Thymus (tissue), 11 donors: ENCODE measurements around the gene CARD11. TPM values are rescaled to one million over a fixed set of nuclear protein-coding genes. Genes with fewer than 3 reads are reported as not detected.

Source experiments
- DNase-seq, 9 donors: peaks; one replicate each; pipeline ENCODE4 v3.0.0-alpha.2; 2013; ENCODE audit warnings: low spot score in 9 of 9, low read depth in 6 of 9, missing footprints in 1 of 9
- H3K27ac ChIP-seq, 2 donors: one replicate each; pipeline ENCODE4 v1.5.1; 2013; ENCODE audit warnings: control low read depth in 1 of 2, low read depth in 1 of 2, low read length in 1 of 2, mild to moderate bottlenecking in 1 of 2, moderate library complexity in 1 of 2
- H3K27me3 ChIP-seq, 2 donors: one replicate each; pipeline ENCODE4 v1.5.1; 2013; ENCODE audit warnings: low read length in 1 of 2; ENCODE audit not compliant: control insufficient read depth in 2 of 2, insufficient read depth in 1 of 2
- H3K36me3 ChIP-seq, 2 donors: one replicate each; pipeline ENCODE4 v1.5.1; 2013; ENCODE audit warnings: low read length in 1 of 2, mild to moderate bottlenecking in 1 of 2, moderate library complexity in 1 of 2; ENCODE audit not compliant: control insufficient read depth in 2 of 2, insufficient read depth in 2 of 2
- H3K4me1 ChIP-seq, 2 donors: one replicate each; pipeline ENCODE4 v1.5.1; 2013; ENCODE audit warnings: low read length in 2 of 2; ENCODE audit not compliant: control insufficient read depth in 2 of 2, insufficient read depth in 2 of 2
- H3K4me3 ChIP-seq, 2 donors: one replicate each; pipeline ENCODE4 v1.5.1; 2013; ENCODE audit warnings: low read length in 2 of 2, control low read depth in 1 of 2, mild to moderate bottlenecking in 1 of 2
- H3K9me3 ChIP-seq, 2 donors: one replicate each; pipeline ENCODE4 v1.5.1; 2013; ENCODE audit warnings: low read length in 1 of 2, mild to moderate bottlenecking in 1 of 2; ENCODE audit not compliant: control insufficient read depth in 2 of 2, insufficient read depth in 1 of 2
- WGBS: extraction: QIAGEN DNeasy Blood & Tissue Kit; methylation state at CpG from one replicate; pipeline ENCODE4 v1.1.7; 2013; 5-methylcytosine and 5-hydroxymethylcytosine counted together
- polyA plus RNA-seq: library from polyadenylated mRNA; stranded (reverse); fragments of 200-250 nt; gene quantifications from one replicate; pipeline ENCODE4 v1.2.3, GENCODE V29; 2013
- total RNA-seq: library from RNA; stranded (reverse); fragments of 120-200 nt; gene quantifications from one replicate; pipeline ENCODE4 v1.2.4, GENCODE V29; 2013
- donor health status: healthy.

CARD11 gene
- total and polyA plus RNA-seq, 2 donors: 7.2 to 19.4 TPM

DNA sequence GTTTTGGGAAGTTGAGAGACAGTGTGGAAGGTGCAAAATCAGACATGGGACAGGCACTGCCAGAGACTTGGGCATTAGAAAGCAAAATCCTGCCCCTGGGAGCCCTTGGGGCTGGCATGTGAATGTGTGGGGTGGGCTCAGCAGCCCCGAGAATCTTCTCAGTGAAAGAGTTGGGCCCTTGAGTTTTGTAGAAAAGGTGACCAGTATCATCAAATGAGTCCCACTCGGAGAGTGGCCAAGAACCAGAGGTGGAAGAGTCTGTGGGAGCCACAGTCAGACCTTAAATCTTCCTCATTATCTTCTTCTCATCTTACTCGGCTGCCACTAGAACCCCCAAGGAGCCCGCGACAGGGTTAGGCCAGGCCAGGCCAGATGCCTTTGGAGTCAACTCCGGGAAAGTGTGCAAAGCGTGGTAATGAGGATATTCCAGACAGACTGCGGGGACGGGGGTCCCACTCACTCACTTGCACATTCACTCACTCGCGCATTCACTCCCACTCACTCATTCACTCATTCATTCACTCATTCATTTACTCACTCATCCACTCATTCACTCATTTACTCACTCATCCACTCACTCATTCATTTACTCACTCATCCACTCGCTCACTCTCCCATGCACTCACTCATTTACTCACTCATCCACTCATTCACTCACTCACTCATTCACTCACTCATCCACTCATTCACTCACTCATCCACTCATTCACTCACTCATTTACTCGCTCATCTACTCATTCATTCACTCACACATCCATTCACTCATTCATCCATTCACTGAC, 74.9 kb downstream of the CARD11 start:
- Histone ChIP-seq H3K27me3 (no peaks in the 10 kb centered on the region), H3K4me3 (no peak overlapping the region), H3K9me3 (peaks cover 4 to 13% of the 10 kb centered on the region in 2 donors), H3K36me3 (peaks cover 3 to 7% of the 10 kb centered on the region in 2 donors), H3K27ac (no peak overlapping the region), H3K4me1 (peaks cover 2 to 9% of the 10 kb centered on the region in 2 donors)
- DNase-seq: no peak
- WGBS: over 99% methylated on average over 13 of the region's 13 CpGs

DNA sequence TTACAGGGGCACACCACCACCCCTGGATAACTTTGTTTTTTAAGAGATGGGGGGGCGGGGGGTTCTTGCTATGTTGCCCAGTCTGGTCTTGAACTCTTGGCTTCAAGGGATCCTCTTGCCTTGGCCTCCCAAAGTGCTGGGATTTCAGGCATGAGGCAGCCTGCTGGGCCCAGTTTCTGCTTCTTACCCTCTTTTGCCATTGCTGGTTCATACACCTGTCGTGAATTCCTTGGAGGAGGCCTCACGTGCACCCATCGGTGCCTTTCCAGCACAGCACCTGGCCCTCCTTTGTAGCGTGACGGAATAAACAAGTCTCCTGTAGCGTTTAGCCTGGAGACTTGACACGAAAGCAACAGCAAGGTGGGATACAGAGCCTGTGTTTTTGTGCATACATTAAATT, 75.5 kb downstream of the CARD11 start:
- H3K4me1 ChIP-seq: peaks cover 2 to 9% of the 10 kb centered on the region in 2 donors
- no peaks in the 10 kb centered on the region for H3K27me3 ChIP-seq
- no peak overlapping the region for H3K27ac ChIP-seq
- H3K36me3 ChIP-seq: peaks cover 2 to 3% of the 10 kb centered on the region in 2 donors
- WGBS: 96% methylated on average over 8 of the region's 8 CpGs
- peaks cover 4 to 13% of the 10 kb centered on the region in 2 donors for H3K9me3 ChIP-seq
- no peak for DNase-seq
- H3K4me3 ChIP-seq: no peak overlapping the region

DNA sequence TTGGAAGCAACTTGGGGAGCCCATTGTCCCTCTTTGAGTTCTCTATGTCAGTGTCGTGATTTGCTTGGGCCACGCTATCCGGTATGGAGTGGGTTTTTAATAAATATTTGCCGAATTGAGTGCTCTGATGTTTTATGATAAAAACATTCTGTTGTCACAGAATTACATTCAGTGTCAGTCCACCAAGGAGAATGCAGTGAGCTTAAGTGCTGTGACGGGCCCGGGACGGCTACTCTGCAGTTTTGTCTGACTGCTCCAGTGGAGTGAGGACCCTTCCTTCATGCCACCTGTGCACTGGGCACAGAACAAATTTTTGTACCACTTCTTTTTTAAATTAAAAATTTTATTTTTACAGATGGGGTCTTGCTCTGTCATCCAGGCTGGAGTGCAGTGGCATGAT, 76.0 kb downstream of the CARD11 start:
- H3K4me1 ChIP-seq: peaks cover 2 to 8% of the 10 kb centered on the region in 2 donors
- no peak overlapping the region for H3K27ac ChIP-seq
- H3K9me3 ChIP-seq: peaks cover 4 to 13% of the 10 kb centered on the region in 2 donors
- no peak overlapping the region for H3K4me3 ChIP-seq
- DNase-seq: no peak
- H3K36me3 ChIP-seq: no peaks in the 10 kb centered on the region
- H3K27me3 ChIP-seq: no peaks in the 10 kb centered on the region
- WGBS: 98% methylated on average over 7 of the region's 7 CpGs

DNA sequence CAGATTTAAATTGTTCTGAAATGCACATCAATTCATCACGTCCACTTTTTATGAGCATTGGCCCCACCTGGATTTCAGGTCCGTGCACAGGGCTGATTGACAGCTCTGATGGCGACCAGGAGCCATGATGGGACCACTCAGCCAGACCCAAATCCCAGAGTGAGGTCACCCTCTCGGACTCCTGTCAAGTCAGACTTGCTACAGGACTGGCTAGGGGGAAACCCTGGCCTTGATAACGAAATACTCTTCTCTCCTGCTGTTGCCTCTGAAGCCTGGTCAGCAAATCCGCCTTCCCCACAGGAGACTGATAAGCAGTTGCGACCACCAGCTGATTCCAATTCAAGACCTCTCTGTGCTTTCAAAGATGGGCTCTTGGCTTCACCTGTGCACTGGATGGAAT, 76.4 kb downstream of the CARD11 start:
- no peak for DNase-seq
- peaks cover 4 to 13% of the 10 kb centered on the region in 2 donors for H3K9me3 ChIP-seq

DNA sequence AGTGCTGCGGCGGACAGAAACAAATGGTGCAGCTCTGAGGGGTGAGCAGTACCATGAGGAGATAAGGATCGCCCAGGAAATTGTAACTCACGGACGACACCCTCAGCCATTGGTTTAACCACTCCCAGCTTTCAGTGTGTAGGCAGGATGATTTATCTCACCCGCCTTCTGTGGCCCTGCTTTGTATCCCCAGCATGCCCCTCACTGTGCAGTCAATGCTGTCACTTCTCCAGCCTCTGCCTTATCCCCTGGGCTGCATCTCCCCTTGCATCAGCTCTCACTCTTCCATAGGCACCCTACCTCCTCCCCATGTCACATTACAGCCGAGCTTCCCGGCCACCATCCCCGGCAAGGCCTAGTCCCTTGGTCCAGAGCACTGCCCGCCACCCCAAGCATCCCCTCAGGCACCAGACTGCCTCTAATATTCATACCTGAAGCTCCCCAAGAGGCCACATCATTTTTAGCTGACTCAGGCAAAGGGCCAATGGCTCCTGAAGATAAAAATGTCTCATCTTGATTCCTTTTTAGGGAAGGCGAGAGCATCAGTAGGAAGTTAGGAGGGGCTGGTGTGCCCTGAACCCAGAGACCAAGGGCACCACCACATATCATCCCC, 77.1 kb downstream of the CARD11 start:
- DNase-seq: no peak
- Histone ChIP-seq H3K4me3 (no peak overlapping the region), H3K36me3 (no peaks in the 10 kb centered on the region), H3K4me1 (peaks cover 0 to 3% of the 10 kb centered on the region in 2 donors), H3K27ac (no peak overlapping the region), H3K27me3 (no peaks in the 10 kb centered on the region), H3K9me3 (peaks cover 4 to 13% of the 10 kb centered on the region in 2 donors)
- 96% methylated on average over 11 of the region's 11 CpGs for WGBS

More for the DNA sequence above, 76.4 kb downstream of the CARD11 start:
- WGBS: 98% methylated on average over 7 of the region's 7 CpGs
- Histone ChIP-seq H3K36me3 (no peaks in the 10 kb centered on the region), H3K27me3 (no peaks in the 10 kb centered on the region), H3K27ac (no peak overlapping the region), H3K4me1 (peaks cover 2 to 5% of the 10 kb centered on the region in 2 donors), H3K4me3 (no peak overlapping the region)

DNA sequence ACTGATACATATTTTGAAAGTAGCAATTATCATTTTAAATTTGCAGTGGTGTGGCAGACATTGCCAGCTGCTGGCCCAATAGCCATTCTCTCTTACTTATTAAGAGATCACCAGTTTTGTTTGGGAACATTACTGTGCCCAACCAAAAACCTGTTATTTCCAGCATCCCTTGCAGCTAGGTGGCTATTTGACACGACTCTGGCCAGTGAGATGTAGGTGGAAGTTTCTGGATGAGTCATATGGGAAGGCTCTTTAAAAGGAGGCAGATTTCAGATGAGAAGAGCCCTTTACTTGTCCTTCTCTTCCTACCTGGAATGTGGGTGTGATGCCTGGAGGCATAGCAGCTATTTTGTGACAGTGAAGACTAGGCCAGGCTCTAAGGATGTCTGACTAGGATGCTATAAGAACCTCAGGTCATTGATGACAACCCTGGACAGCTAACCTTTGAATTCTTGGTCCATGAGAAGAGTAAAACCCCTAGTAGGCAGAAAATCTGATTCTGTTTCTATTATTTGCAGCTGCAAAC, 77.9 kb downstream of the CARD11 start:
- 96% methylated on average over 1 of the region's 1 CpG for WGBS
- Histone ChIP-seq H3K27me3 (no peaks in the 10 kb centered on the region), H3K36me3 (no peaks in the 10 kb centered on the region)

DNA sequence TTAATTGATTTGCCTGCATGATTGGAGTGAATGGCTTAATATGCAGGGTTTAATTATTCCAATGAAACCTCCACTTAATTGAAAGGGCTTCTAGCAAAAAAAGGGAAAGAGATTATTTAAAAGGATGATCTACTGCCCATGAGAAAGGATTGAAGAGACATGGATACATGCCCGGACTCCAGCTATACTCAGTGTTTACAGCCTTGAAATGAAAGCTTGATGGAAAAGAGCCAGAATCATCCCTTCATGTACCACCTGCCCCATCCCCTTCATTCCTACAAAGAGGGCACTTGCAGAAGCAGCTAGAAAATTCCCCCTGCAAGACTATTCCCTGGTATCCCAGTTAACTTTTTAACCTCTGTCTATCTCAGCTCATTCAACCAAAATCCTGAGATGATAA, 78.4 kb downstream of the CARD11 start:
- Histone ChIP-seq H3K4me3 (no peak overlapping the region), H3K36me3 (no peaks in the 10 kb centered on the region), H3K27ac (no peak overlapping the region), H3K27me3 (no peaks in the 10 kb centered on the region), H3K4me1 (peaks cover 0 to 4% of the 10 kb centered on the region in 2 donors), H3K9me3 (peaks cover 4 to 13% of the 10 kb centered on the region in 2 donors)
- 95% methylated on average over 1 of the region's 1 CpG for WGBS
- DNase-seq: no peak

More for the DNA sequence above, 77.9 kb downstream of the CARD11 start:
- peaks cover 4 to 13% of the 10 kb centered on the region in 2 donors for H3K9me3 ChIP-seq
- no peak overlapping the region for H3K4me3 ChIP-seq
- H3K4me1 ChIP-seq: peaks cover 0 to 4% of the 10 kb centered on the region in 2 donors
- DNase-seq: no peak
- H3K27ac ChIP-seq: no peak overlapping the region

DNA sequence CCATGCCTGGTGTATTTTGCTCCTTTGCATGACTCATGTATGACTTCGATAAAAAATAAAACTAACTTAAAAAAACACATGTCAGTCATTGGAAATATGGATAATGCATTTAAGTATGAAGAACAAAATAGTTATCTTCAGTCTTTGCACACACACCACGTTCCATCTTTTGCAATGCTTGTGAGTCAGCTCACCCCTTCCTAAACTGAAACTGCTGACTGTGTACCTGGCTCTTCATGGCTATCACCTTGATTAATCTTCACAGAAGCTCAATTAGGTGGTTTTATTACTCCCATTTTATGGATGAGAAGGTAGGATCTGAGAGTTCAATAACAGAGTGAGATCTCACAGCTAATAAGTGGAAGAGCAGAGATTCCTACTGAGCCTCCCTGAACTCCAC, 79.5 kb downstream of the CARD11 start:
- peaks cover 0 to 13% of the 10 kb centered on the region in 2 donors for H3K4me1 ChIP-seq
- no peak for DNase-seq
- no peak overlapping the region for H3K4me3 ChIP-seq
- 95% methylated on average over 2 of the region's 2 CpGs for WGBS
- H3K9me3 ChIP-seq: peaks cover 4 to 13% of the 10 kb centered on the region in 2 donors
- H3K27me3 ChIP-seq: no peaks in the 10 kb centered on the region
- H3K36me3 ChIP-seq: no peaks in the 10 kb centered on the region
- H3K27ac ChIP-seq: no peak overlapping the region

DNA sequence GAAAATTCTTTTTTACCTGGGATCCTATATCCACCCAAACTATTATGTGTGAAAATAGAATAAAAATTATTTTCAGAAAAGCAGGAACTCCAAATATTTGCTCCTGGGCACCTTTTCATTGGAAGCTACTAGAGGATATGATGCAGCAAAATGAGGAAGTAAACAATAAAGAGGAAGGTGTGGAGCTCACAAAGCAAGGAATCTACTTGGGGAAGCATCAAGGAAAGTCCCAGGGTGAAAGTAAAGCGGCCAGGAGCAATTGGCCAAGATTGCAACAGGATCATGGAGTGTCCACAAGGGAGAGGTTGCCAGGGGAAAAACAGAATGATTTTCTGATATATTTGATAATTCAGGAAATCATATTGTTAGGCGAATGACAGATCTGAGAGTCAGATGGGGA, 80.8 kb downstream of the CARD11 start:
- H3K4me3 ChIP-seq: no peak overlapping the region
- peaks cover 0 to 16% of the 10 kb centered on the region in 2 donors for H3K4me1 ChIP-seq
- no peak for DNase-seq
- H3K27me3 ChIP-seq: no peaks in the 10 kb centered on the region
- peaks cover 4 to 11% of the 10 kb centered on the region in 2 donors for H3K36me3 ChIP-seq
- H3K27ac ChIP-seq: no peak overlapping the region
- 98% methylated on average over 2 of the region's 2 CpGs for WGBS
- H3K9me3 ChIP-seq: peaks cover 4 to 13% of the 10 kb centered on the region in 2 donors
